Measurements from ENCODE around the gene ST3GAL3.
A peak's percentile ranks its signal among the peaks of the same experiment; 100 is the strongest.

Gene ST3GAL3

DNA sequence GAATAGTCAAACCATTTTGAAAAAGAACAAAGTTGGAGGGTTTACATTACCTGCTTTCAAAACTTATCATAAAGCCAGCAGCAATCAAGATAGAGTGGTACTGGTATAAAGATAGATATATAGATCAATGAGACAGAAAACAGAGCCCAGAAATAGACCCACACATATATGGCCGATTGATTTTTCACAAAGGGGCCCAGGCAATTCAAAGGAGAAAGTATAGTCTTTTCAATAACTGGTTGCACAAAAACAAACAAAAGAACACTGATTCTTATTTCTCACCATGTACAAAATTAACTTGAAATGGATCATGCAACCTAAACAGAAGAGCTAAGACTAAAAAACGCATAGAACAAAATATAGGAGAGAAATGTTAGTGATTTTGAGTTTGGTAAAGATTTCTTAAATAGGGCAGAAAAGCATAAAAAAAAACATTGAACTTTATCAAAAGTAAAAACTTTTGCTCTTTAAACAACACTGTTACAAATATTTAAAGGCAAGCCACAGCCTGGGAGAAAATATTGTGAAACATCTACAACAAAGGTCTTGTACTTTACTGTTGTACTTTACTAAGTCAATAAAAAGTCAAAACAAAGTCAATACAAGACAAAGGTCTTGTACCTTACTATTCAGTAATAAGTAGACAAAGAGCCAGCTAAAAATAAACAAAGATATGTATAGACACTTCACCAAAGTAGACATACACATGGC, 50.2 kb downstream of the ST3GAL3 start:
- CTCF ChIA-PET, result interaction anchor here (14.4 kb wide), 1 partner anchor 177 kb away, joined by 555 read pairs; the partner anchor contains the start of gene ARTN

DNA sequence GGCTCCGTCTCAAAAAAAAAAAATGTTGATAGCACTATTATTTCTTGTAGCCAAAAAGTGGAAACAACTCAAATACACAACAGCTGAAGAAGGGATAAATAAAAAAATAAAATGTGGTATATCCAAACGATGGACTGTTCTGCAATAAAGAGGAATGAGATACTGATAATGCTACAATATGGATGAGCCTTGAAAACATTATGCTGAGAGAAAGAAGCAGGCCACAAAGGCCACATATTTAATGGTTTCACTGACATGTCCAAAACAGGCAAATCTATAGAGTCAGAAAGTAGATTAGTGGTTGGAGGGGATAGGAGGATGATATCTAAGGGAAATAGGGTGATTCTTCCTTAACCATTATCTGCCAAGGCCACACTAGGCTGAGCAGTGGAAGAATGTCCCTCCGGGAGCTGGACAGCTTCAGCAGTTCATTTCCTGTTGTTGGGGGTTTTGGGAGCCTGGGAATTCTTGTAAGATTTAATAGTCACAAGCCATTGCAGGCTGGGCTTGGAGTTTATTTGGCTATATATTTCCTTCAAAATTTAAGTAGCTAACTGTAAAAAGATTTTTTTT, 53.5 kb downstream of the ST3GAL3 start:
- ChIA-PET CTCF (interaction anchor here (0.6 to 14.4 kb wide), 5 partner anchors 173 to 534 kb away, joined by 3 to 555 read pairs (median 4); partner anchors contain the start of genes ARTN and IPO13), POLR2A (no interaction called here)
- Histone ChIP-seq H3K4me1 (ENCODE audit: control insufficient read depth, insufficient read depth, low read length) (no peaks in the 10 kb centered on the region), H3K9me3 (ENCODE audit: control insufficient read depth, insufficient read depth, low read depth, low read length) (no peaks in the 10 kb centered on the region), H3K27ac (ENCODE audit: extremely low read depth, low read depth, low read length) (no peak overlapping the region), H3K4me3 (ENCODE audit: low read depth, low read length) (no peak overlapping the region), H3K36me3 (ENCODE audit: control insufficient read depth in 2 of 2, insufficient read depth in 1 of 2, low read length in 2 of 2) (no peaks in the 10 kb centered on the region)
- TF ChIP-seq, protein P1, sequence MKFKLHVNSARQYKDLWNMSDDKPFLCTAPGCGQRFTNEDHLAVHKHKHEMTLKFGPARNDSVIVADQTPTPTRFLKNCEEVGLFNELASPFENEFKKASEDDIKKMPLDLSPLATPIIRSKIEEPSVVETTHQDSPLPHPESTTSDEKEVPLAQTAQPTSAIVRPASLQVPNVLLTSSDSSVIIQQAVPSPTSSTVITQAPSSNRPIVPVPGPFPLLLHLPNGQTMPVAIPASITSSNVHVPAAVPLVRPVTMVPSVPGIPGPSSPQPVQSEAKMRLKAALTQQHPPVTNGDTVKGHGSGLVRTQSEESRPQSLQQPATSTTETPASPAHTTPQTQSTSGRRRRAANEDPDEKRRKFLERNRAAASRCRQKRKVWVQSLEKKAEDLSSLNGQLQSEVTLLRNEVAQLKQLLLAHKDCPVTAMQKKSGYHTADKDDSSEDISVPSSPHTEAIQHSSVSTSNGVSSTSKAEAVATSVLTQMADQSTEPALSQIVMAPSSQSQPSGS (tag by site-specific recombination; IDR thresholded peaks at IDR 0.05; ENCODE audit: low read depth), result no peak
- TF ChIP-seq ZBTB26 (tag by site-specific recombination; optimal IDR thresholded peaks at IDR 0.05) (no peak), ZFHX2 (tag by site-specific recombination; conservative IDR thresholded peaks at IDR 0.05) (no peak)

More for the DNA sequence above, 50.2 kb downstream of the ST3GAL3 start:
- POLR2A ChIA-PET, result no interaction called here
- no peak for TF ChIP-seq KLF1 (tag by site-specific recombination; IDR thresholded peaks at IDR 0.05)
- no peak for TF ChIP-seq FEZF1 (tag by site-specific recombination; IDR thresholded peaks at IDR 0.05)
- TF ChIP-seq, protein P2, sequence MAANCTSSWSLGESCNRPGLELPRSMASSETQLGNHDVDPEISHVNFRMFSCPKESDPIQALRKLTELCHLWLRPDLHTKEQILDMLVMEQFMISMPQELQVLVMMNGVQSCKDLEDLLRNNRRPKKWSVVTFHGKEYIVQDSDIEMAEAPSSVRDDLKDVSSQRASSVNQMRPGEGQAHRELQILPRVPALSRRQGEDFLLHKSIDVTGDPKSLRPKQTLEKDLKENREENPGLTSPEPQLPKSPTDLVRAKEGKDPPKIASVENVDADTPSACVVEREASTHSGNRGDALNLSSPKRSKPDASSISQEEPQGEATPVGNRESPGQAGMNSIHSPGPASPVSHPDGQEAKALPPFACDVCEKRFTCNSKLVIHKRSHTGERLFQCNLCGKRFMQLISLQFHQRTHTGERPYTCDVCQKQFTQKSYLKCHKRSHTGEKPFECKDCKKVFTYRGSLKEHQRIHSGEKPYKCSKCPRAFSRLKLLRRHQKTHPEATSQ (tag by site-specific recombination; IDR thresholded peaks at IDR 0.05), result no peak
- TF ChIP-seq ZNF174 (tag by site-specific recombination; IDR thresholded peaks at IDR 0.05), result no peak
- H3K27ac ChIP-seq (ENCODE audit: extremely low read depth, low read depth, low read length), result no peak overlapping the region
- no peaks in the 10 kb centered on the region for H3K9me3 ChIP-seq (ENCODE audit: control insufficient read depth, insufficient read depth, low read depth, low read length)
- no peaks in the 10 kb centered on the region for H3K4me1 ChIP-seq (ENCODE audit: control insufficient read depth, insufficient read depth, low read length)
- no peak overlapping the region for H3K4me3 ChIP-seq (ENCODE audit: low read depth, low read length)
- H3K36me3 ChIP-seq (ENCODE audit: control insufficient read depth in 2 of 2, insufficient read depth in 1 of 2, low read length in 2 of 2), result no peaks in the 10 kb centered on the region

GRCh38 chr1:43763497-43763973, 56.2 kb downstream of the ST3GAL3 start:
- ChIA-PET POLR2A (interaction anchor here (0.6 to 1.4 kb wide), 9 partner anchors 17 to 273 kb away, joined by 3 to 17 read pairs (median 3); partner anchors contain the start of genes ATP6V0B and KDM4A), CTCF (interaction anchor here (0.6 to 14.4 kb wide), 73 partner anchors 9 to 1191 kb away, joined by 3 to 555 read pairs (median 4); partner anchors contain the start of genes ARTN, DPH2, IPO13 and SLC6A9)
- H3K4me3 ChIP-seq (ENCODE audit: low read depth, low read length), result no peak overlapping the region
- no peaks in the 10 kb centered on the region for H3K9me3 ChIP-seq (ENCODE audit: control insufficient read depth, insufficient read depth, low read depth, low read length)
- H3K36me3 ChIP-seq (ENCODE audit: control insufficient read depth in 2 of 2, insufficient read depth in 1 of 2, low read length in 2 of 2), result no peaks in the 10 kb centered on the region
- no peaks in the 10 kb centered on the region for H3K4me1 ChIP-seq (ENCODE audit: control insufficient read depth, insufficient read depth, low read length)
- no peak overlapping the region for H3K27ac ChIP-seq (ENCODE audit: extremely low read depth, low read depth, low read length)
- TF ChIP-seq, protein P3, sequence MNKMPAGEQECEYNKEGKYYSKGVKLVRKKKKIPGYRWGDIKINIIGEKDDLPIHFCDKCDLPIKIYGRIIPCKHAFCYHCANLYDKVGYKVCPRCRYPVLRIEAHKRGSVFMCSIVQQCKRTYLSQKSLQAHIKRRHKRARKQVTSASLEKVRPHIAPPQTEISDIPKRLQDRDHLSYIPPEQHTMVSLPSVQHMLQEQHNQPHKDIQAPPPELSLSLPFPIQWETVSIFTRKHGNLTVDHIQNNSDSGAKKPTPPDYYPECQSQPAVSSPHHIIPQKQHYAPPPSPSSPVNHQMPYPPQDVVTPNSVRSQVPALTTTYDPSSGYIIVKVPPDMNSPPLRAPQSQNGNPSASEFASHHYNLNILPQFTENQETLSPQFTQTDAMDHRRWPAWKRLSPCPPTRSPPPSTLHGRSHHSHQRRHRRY (tag by site-specific recombination; IDR thresholded peaks at IDR 0.05), result no peak
- TF ChIP-seq ZBTB6 (tag by site-specific recombination; IDR thresholded peaks at IDR 0.05), result no peak
- no peak for TF ChIP-seq RBAK (tag by site-specific recombination; IDR thresholded peaks at IDR 0.05)
- TF ChIP-seq, protein P4, sequence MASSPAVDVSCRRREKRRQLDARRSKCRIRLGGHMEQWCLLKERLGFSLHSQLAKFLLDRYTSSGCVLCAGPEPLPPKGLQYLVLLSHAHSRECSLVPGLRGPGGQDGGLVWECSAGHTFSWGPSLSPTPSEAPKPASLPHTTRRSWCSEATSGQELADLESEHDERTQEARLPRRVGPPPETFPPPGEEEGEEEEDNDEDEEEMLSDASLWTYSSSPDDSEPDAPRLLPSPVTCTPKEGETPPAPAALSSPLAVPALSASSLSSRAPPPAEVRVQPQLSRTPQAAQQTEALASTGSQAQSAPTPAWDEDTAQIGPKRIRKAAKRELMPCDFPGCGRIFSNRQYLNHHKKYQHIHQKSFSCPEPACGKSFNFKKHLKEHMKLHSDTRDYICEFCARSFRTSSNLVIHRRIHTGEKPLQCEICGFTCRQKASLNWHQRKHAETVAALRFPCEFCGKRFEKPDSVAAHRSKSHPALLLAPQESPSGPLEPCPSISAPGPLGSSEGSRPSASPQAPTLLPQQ (tag by site-specific recombination; IDR thresholded peaks at IDR 0.05), result 0 out of 2 replicates have a peak, but pooled peaks have one; percentile 21
- peak; percentile 63; the same call in 1 of the 2 replicates for TF ChIP-seq ZNF2 (tag by site-specific recombination; IDR thresholded peaks at IDR 0.05)
- TF ChIP-seq SP7 (tag by site-specific recombination; IDR thresholded peaks at IDR 0.05), result peak; percentile 39; the same call in 1 of the 2 replicates
- TF ChIP-seq TCF7L2 (IDR thresholded peaks at IDR 0.05; ENCODE audit: borderline replicate concordance, low read depth, low read length), result no peak
- TF ChIP-seq ZNF658 (tag by site-specific recombination; IDR thresholded peaks at IDR 0.05), result no peak
- peak; percentile 93 for TF ChIP-seq IKZF3 (tag by site-specific recombination; IDR thresholded peaks at IDR 0.05)
- TF ChIP-seq ZBTB8A (tag by site-specific recombination; IDR thresholded peaks at IDR 0.05), result 0 out of 2 replicates have a peak, but pooled peaks have one; percentile 13
- TF ChIP-seq ZNF654 (tag by site-specific recombination; IDR thresholded peaks at IDR 0.05; ENCODE audit: low read depth), result peak; percentile 98
- TF ChIP-seq FEZF1 (tag by site-specific recombination; IDR thresholded peaks at IDR 0.05), result peak; percentile 77
- no peak for TF ChIP-seq ZNF274 (IDR thresholded peaks at IDR 0.05; ENCODE audit: low read length)
- no peak for TF ChIP-seq ZNF274 (tag by site-specific recombination; IDR thresholded peaks at IDR 0.05; ENCODE audit: borderline replicate concordance)
- TF ChIP-seq ZNF585B (tag by site-specific recombination; IDR thresholded peaks at IDR 0.05), result no peak
